ENCODE measurements around the gene H2BK1.
A peak's percentile ranks its signal among the peaks of the same experiment; 100 is the strongest.

Gene H2BK1

DNA sequence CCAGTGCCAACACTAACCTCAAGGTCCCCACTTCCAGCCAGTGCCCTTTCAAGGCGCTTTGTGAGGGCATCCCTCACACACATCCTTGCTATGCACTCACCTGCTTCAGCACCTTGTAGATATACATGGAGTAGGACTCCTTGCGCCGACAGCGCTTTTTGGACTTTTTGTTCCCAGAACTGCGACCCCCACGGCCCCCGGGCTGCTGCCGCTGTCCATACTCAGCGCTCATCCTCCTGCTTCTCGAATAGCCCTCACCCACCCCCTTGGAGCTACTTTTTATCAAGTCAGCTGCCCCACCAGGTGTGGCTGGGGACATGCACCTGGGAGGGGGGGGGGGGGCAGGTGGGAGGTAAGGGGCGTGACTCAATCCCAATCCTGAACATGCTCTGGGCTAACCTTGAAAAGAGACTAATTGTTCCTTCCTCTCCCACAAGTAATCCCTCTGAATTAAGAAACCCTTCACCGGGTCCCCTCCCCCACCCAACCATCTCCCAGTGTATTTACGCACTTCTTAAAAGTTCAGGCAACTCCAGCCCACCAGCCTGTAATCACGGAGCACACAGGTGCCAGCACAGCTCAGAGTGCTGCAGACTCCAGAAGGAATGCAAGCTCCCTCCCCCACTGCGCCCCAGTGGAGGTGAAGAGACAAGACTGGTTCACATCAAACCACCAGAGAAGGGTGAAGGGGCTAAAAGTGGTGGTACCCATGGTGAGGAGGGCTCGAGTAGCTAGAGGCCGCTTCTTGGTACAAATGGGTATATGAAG lies at the start of gene H2BK1:
H2BK1 (minus strand) TSS at position 402 of the 768 bp plus-strand sequence; CDS start at position 232, 170 bp downstream.
- DNase-seq: no peak

DNA sequence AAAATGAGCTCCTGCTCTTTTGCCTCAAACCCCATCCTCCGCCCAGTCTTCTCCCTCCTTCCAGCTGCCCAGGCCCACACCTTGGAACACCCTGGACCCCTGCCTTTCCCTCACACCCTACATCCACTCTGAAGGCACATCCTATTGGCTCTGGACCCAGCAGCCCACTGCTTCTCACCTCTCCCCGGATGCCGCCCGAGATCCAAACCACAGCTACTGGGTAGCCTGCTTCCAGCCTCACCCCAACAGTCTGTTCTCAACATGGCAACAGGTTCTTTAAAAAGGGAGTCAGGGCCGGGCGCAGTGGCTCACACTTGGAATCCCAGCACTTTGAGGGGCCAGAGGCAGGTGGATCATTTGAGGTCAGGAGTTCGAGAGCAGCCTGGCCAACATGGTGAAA lies 47.7 kb upstream of the H2BK1 start:
- DNase-seq: no peak

DNA sequence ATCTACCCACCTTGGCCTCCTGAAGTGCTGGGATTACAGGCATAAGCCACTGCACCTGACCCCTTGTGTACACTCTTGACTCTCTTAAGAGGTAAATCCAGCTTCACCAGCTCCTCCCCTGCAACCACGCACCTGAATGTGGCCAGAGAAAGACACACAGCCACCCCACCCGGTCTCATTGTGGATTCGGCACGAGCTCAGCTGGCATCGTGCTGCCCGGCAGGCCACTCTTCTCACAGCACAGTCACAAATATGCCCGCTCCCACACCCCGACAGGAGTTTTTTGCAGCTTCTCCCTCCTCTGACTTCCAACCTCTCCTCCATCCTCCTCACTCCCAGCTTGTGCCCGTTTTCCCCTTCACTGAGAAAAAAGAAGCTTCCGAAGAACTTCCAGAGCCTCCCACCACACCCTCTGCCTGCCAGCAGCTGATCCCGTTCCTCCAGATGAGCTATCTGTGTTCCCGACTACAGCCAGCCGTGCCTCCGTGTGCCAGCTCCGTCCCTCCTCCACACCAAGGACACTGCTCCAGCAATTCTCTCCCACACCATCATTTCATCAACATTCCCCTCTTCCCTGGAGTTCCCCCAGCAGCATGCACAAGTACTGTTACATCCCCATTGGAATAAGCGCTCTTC lies 46.2 kb upstream of the H2BK1 start:
- DNase-seq: no peak

- no peak for DNase-seq
These were observed 45.1 kb upstream of the H2BK1 start for GRCh38 chr7:151255390-151255789.

DNA sequence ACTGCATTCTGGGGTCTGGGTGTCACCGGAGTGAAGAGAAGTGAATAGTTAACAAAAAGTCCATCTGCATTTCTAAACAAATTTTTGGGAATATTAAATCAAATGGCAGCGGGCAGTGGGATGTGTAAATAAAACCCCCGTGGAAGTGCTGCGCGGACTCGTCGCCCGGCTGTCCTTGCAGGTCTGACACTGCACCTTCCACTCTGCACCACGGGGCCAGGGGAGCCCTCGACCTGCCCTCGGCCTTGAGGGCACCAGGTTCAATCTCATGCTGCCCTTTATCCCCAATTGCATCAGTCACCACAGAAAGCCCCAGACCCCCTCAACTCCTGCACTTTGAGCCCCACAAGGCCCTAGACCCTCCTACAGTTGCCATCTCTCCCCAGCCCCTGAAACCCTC lies 44.6 kb upstream of the H2BK1 start:
- no peak for DNase-seq

- no peak for DNase-seq
These were observed 44.0 kb upstream of the H2BK1 start for GRCh38 chr7:151254316-151254715.

- DNase-seq: no peak
These were observed 42.8 kb upstream of the H2BK1 start for GRCh38 chr7:151252961-151253711.

DNA sequence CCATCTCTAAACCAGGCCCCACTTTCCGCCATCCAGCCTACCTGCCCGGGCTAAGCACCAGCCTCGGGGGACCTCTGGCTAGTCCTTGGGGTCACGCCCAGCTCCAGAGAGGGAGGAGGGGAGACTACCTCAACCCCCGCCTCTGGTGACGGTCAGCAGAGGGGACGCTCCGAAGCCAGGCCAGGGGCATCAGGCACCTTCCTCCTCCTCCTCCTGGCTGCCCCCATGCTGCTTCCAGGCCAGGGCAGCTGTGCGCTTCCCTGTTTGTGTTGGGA lies 42.2 kb upstream of the H2BK1 start:
- no peak for DNase-seq

GRCh38 chr7:151251689-151252560 lies 41.6 kb upstream of the H2BK1 start:
- peak; percentile 49 for DNase-seq

DNA sequence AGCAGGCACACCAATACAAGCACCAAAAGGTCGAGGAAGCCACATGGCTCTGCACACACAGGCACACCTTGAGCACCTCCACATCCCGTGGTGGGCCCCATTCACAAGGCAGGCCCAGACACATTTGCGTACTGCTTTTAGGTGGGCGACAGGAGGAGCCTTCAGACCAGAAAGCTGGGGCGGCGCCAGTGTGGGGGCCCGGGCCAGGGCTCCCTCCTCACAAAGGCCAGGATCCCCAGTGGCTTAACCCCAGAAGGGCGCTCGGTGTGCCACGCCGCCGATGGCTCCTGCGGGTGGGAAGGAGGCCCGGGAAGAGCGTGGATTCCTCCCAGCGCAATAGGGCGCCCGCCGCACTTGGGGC lies 41.0 kb upstream of the H2BK1 start:
- DNase-seq: no peak

DNA sequence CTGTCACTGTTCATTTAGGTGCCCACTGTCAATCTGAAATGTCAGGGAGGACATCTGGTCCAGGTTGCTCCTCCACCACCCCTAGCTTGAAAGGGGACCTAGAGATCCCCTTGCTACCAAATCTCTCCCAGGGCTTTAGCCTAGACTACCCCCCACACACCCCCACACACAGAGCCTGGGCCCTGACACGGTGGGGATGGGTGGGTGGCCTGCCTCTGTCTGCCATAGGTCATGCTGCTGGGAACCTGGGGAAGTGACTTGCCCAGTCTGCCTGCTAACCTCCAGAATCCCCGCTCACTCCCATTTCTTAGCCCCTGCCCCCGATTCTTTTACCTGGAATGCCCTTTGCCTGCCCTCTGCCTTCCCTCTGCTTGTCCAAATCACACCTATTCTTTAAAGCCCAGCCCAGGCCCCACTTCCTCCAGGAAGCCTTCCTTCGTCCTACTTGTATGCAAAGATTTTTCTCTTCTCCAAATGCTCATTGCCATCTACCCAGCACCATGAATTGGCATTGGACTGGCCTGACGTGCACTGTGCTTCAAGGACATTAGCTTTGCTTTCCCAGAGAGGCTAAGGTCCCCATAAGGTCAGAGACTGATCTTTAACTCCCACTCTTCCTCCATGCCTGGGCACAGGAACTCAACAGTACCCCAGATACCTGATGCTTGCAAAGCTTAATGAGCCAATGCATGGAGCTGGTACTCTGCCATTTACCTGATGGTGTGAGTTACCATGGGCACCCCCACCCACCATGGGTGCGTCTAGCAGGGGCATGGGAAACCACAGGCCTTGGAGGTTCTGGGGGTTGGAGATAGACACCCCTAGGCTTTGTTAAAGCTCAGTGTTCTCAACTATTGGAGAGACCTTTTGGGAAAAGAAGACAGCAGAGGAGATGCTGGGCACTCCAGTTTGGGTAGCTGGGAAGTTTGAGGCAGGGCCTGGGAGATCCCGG lies 40.2 kb upstream of the H2BK1 start:
- no peak for DNase-seq

GRCh38 chr7:151249732-151250072 lies 39.4 kb upstream of the H2BK1 start:
- DNase-seq: no peak

GRCh38 chr7:151249034-151249731 lies 38.9 kb upstream of the H2BK1 start:
- DNase-seq: peak; percentile 36

GRCh38 chr7:151248346-151249033 lies 38.2 kb upstream of the H2BK1 start, which contains the start of gene SMARCD3:
TSS of gene SMARCD3 (minus strand) at chr7:151248694. CDS start at chr7:151248562, 132 bp downstream.
- peak; percentile 59 for DNase-seq

DNA sequence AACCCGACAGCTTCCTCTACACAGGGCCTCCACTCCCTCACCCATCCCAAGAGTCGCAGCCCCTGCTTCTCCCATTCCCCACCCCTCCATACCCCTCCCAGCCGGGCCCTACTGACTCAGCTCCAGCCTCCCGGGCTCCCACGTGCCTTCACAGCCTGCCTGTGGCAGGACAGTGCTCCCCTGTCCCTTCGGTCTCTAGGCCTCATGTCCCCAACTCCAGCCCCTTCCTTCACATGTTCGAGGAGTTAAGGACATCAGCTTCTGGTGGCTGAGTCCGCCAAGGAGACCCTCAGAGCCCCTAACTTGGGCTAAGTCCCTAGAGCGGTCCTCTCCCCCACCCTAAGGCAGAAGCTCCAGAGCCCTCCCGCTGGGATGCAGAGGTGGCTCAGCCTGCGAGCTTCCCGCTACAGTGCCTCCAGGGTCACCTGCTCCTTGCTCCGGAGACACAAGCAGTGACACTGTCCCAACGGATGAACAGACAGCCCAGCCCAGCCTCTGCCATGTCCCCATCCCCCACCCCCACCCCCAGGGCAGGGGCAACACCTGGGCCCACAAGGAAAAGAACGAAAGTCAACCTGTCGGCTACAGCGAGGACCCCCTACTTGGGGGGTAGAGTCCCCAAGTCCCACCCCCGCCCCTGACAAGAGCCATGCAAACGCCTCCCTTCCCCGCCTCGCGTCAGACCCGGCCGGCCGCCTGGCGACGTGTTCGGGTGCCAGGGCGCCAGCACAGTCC lies 37.5 kb upstream of the H2BK1 start:
- no peak for DNase-seq

DNA sequence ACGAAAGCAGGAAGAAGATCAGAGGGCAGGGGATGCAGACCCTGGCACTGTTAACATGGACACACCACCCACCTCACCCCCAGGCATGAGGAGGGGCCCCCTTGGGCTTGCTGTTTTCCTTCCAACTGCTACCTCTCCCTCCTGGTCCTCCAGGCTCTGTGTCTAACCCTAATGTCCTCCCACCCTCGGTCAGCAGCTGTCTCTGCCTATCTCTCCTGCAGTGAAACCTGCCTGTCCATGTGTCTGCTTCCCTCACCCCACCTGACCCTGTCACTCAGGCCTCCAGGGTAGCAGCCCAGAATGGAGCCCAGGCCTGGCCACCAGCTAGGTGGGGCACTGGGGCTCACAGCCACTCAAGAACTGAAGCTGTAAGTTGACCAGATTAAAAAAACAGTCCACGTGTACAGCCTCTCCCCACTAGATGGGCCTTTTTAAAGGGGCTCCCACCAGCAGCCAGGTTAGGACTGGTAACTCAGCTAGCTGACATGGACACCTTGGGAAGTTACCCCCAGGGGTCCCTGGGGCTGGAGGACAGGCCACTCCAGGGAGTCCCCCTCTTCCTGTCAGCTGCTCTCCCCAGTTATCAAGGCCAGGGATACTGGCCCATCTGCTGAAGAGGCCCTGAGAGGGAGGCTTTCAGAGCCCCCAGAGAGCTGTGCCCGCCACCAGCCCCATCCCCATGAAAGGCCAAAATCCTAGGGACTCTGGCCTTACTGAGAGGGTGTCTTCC lies 36.7 kb upstream of the H2BK1 start:
- DNase-seq: no peak

GRCh38 chr7:151246102-151246850 lies 36.0 kb upstream of the H2BK1 start:
- DNase-seq: no peak

- peak; percentile 76 for DNase-seq
These were observed 35.2 kb upstream of the H2BK1 start for GRCh38 chr7:151245360-151246101.

All from CD4-positive, alpha-beta T cell treated with Interleukin-6 for 4 hours (primary cell).